ENCODE measurements around the gene JAZF1.

Gene JAZF1

GRCh38 chr7:28132959-28133870 lies 47.4 kb downstream of the JAZF1 start:
- no peak overlapping the region for H3K4me3 ChIP-seq (ENCODE audit: low read depth, low read length)
- no peak for TF ChIP-seq CTCF (IDR thresholded peaks at IDR 0.05; ENCODE audit: borderline replicate concordance, insufficient read depth, low read depth, low read length)

GRCh38 chr7:28130277-28130676 lies 50.3 kb downstream of the JAZF1 start:
- H3K4me3 ChIP-seq (ENCODE audit: low read depth, low read length), result no peak overlapping the region
- TF ChIP-seq CTCF (IDR thresholded peaks at IDR 0.05; ENCODE audit: borderline replicate concordance, insufficient read depth, low read depth, low read length), result no peak

- no peak overlapping the region for H3K4me3 ChIP-seq (ENCODE audit: low read depth, low read length)
- no peak for TF ChIP-seq CTCF (IDR thresholded peaks at IDR 0.05; ENCODE audit: borderline replicate concordance, insufficient read depth, low read depth, low read length)
Observed at GRCh38 chr7:28128608-28129007, 52.0 kb downstream of the JAZF1 start.

GRCh38 chr7:28126410-28127041 lies 54.1 kb downstream of the JAZF1 start:
- no peak overlapping the region for H3K4me3 ChIP-seq (ENCODE audit: low read depth, low read length)
- no peak for TF ChIP-seq CTCF (IDR thresholded peaks at IDR 0.05; ENCODE audit: borderline replicate concordance, insufficient read depth, low read depth, low read length)

- TF ChIP-seq CTCF (IDR thresholded peaks at IDR 0.05; ENCODE audit: borderline replicate concordance, insufficient read depth, low read depth, low read length), result no peak
- no peak overlapping the region for H3K4me3 ChIP-seq (ENCODE audit: low read depth, low read length)
Observed at GRCh38 chr7:28125431-28126409, 54.9 kb downstream of the JAZF1 start.

GRCh38 chr7:28124413-28124812 lies 56.2 kb downstream of the JAZF1 start:
- TF ChIP-seq CTCF (IDR thresholded peaks at IDR 0.05; ENCODE audit: borderline replicate concordance, insufficient read depth, low read depth, low read length), result no peak

More at GRCh38 chr7:28124413-28124812, 56.2 kb downstream of the JAZF1 start:
- no peak overlapping the region for H3K4me3 ChIP-seq (ENCODE audit: low read depth, low read length)
